A549 (cell line): Measurements from ENCODE around the gene RAP1GAP2. TPM values are rescaled to one million over a fixed set of nuclear protein-coding genes. Genes with fewer than 3 reads are reported as not detected.

ENCODE experiments used
- ATAC-seq, 2 experiments: fragments of 200-7000 bp in 1 of 2; fragments of >200 bp in 1 of 2; cut with Nextera tagmentation in 1 of 2; cut with Tn5 transposase in 1 of 2; 3 replicates each; pipeline versions ENCODE4 v1.8.0 to v1.9.1; 2018 to 2020; ENCODE audit warnings: mild to moderate bottlenecking in 1 of 2, moderate library complexity in 1 of 2
- CTCF ChIA-PET: fragments of 300-600 bp; sonication (Branson Sonifier 250); formaldehyde crosslinking; extraction: SDS; loops from one replicate; lab custom pipeline; 2021; ENCODE audit warnings: antibody characterized with exemption, inconsistent platforms; lab: Yijun Ruan, JAX
- POLR2A ChIA-PET: fragments of 350-600 bp; formaldehyde crosslinking; extraction: SDS; loops from one replicate; lab custom pipeline; 2021; ENCODE audit warnings: antibody characterized with exemption, inconsistent platforms; lab: Yijun Ruan, JAX
- DNase-seq, 2 experiments: peaks; one replicate each; pipeline versions ENCODE4 v3.0.0 to v3.0.0-alpha.2; 2011 to 2016; ENCODE audit warnings: low read depth in 1 of 2, low spot score in 1 of 2
- FAIRE-seq: peaks from 2 replicates; lab custom pipeline; 2011; peaks lifted over from hg19 to GRCh38; lab: Jason Lieb, UNC
- H3K27ac ChIP-seq, 2 experiments: fragments of >200 bp; sonication (Bioruptor Twin); formaldehyde crosslinking; 3 replicates each; pipeline ENCODE4 v1.5.1; 2016 to 2017
- H3K4me1 ChIP-seq: fragments of >200 bp; sonication (Bioruptor Twin); formaldehyde crosslinking; 3 replicates; pipeline ENCODE4 v1.6.1; 2016
- H3K4me2 ChIP-seq: fragments of >200 bp; sonication (Bioruptor Twin); formaldehyde crosslinking; 3 replicates; pipeline ENCODE4 v1.6.1; 2016
- H3K4me3 ChIP-seq: fragments of >200 bp; sonication (Bioruptor Twin); formaldehyde crosslinking; 3 replicates; pipeline ENCODE4 v1.5.1; 2016
- H3K9me3 ChIP-seq: fragments of >200 bp; sonication (Bioruptor Twin); formaldehyde crosslinking; 3 replicates; pipeline ENCODE4 v1.6.1; 2016
- BCL3 ChIP-seq: fragments of >200 bp; sonication (Bioruptor Twin); formaldehyde crosslinking; IDR thresholded peaks from 3 replicates; pipeline ENCODE4 v1.6.1; 2016
- CBX8 ChIP-seq: fragments of 200-600 bp; sonication (generic); IDR thresholded peaks from 2 replicates; pipeline ENCODE4 v1.6.1; 2016
- CEBPB ChIP-seq, 2 experiments: fragments of >200 bp in 1 of 2; sonication (Bioruptor Twin) in 1 of 2; formaldehyde crosslinking in 1 of 2; IDR thresholded peaks; 2 replicates each; pipeline ENCODE4 v1.6.1; 2012 to 2016
- CHD4 ChIP-seq: fragments of 200-600 bp; sonication (generic); IDR thresholded peaks from 2 replicates; pipeline ENCODE4 v1.6.1; 2016; ENCODE audit warnings: antibody characterized with exemption, mild to moderate bottlenecking, borderline replicate concordance
- E2F6 ChIP-seq: IDR thresholded peaks from 2 replicates; pipeline ENCODE4 v1.6.1; 2012; ENCODE audit warnings: low read depth, borderline replicate concordance
- EHF ChIP-seq: fragments of 250-450 bp; sonication (Bioruptor Pico); IDR thresholded peaks from 2 replicates; pipeline ENCODE4 v1.5.0; 2020; ENCODE audit warnings: mild to moderate bottlenecking
- ELK1 ChIP-seq: fragments of 150-350 bp; IDR thresholded peaks from 2 replicates; pipeline ENCODE4 v1.6.1; 2014; ENCODE audit warnings: low read depth, mild to moderate bottlenecking, low read length
- EP300 ChIP-seq, 2 experiments: fragments of >200 bp; sonication (Bioruptor Twin); formaldehyde crosslinking; IDR thresholded peaks; 2 replicates in 1 of 2; 3 replicates in 1 of 2; pipeline ENCODE4 v1.6.1; 2016 to 2017
- ESRRA ChIP-seq: fragments of 150-350 bp; IDR thresholded peaks from 2 replicates; pipeline ENCODE4 v1.6.1; 2014; ENCODE audit warnings: mild to moderate bottlenecking, low read length, borderline replicate concordance
- FOSL2 ChIP-seq, 2 experiments: fragments of 450-650 bp in 1 of 2; fragments of >200 bp in 1 of 2; sonication (Bioruptor Twin) in 1 of 2; formaldehyde crosslinking; IDR thresholded peaks; 2 replicates each; pipeline versions ENCODE4 v1.5.0 to v1.6.1; 2016 to 2020; ENCODE audit warnings: mild to moderate bottlenecking in 1 of 2, moderate library complexity in 1 of 2
- FOXS1 ChIP-seq: fragments of 250-450 bp; sonication (Bioruptor Pico); IDR thresholded peaks from 2 replicates; pipeline ENCODE4 v1.5.0; 2020; ENCODE audit warnings: mild to moderate bottlenecking, moderate library complexity
- GATA3 ChIP-seq: IDR thresholded peaks from 2 replicates; pipeline ENCODE4 v1.6.1; 2012; ENCODE audit warnings: borderline replicate concordance
- HES2 ChIP-seq: fragments of >200 bp; sonication (Bioruptor Twin); formaldehyde crosslinking; IDR thresholded peaks from 2 replicates; pipeline ENCODE4 v1.6.1; 2016
- HEYL ChIP-seq: fragments of 250-450 bp; sonication (Bioruptor Pico); IDR thresholded peaks from 2 replicates; pipeline ENCODE4 v1.8.0; 2021; ENCODE audit warnings: mild to moderate bottlenecking, moderate library complexity
- HMGXB4 ChIP-seq: fragments of 250-450 bp; sonication (Bioruptor Pico); IDR thresholded peaks from 2 replicates; pipeline ENCODE4 v1.5.0; 2021; ENCODE audit warnings: mild to moderate bottlenecking, moderate library complexity, borderline replicate concordance
- JUNB ChIP-seq: fragments of >200 bp; sonication (Bioruptor Twin); formaldehyde crosslinking; IDR thresholded peaks from 2 replicates; pipeline ENCODE4 v1.6.1; 2016
- MAX ChIP-seq: IDR thresholded peaks from 2 replicates; pipeline ENCODE4 v1.6.1; 2012
- MYC ChIP-seq: IDR thresholded peaks from 2 replicates; pipeline ENCODE4 v1.6.1; 2012; ENCODE audit warnings: mild to moderate bottlenecking, inconsistent platforms, low read length, improper control_type of control experiment, borderline replicate concordance
- NFE2L2 ChIP-seq: fragments of 150-350 bp; conservative IDR thresholded peaks from 2 replicates; pipeline ENCODE4 v1.6.1; 2014; ENCODE audit warnings: low read length
- NPAS2 ChIP-seq: fragments of 250-450 bp; sonication (Bioruptor Pico); IDR thresholded peaks from 2 replicates; pipeline ENCODE4 v1.8.0; 2022; ENCODE audit warnings: mild to moderate bottlenecking, moderate library complexity, borderline replicate concordance
- NR3C1 ChIP-seq: fragments of >200 bp; sonication (Bioruptor Twin); formaldehyde crosslinking; IDR thresholded peaks from 3 replicates; pipeline ENCODE4 v1.6.1; 2017
- POLR2A ChIP-seq: IDR thresholded peaks from 2 replicates; pipeline ENCODE4 v1.6.1; 2012; ENCODE audit warnings: mild to moderate bottlenecking, low read length
- RARB ChIP-seq: fragments of 250-450 bp; sonication (Bioruptor Pico); IDR thresholded peaks from 2 replicates; pipeline ENCODE4 v1.8.0; 2021; ENCODE audit warnings: mild to moderate bottlenecking, moderate library complexity
- RCOR1 ChIP-seq: fragments of 150-350 bp; IDR thresholded peaks from 2 replicates; pipeline ENCODE4 v1.6.1; 2014; ENCODE audit warnings: antibody characterized with exemption, low read length, low read depth
- RFX5 ChIP-seq: fragments of 450-650 bp; IDR thresholded peaks from 2 replicates; pipeline ENCODE4 v1.7.1; 2014; ENCODE audit warnings: antibody characterized with exemption, mild to moderate bottlenecking, moderate library complexity
- RNF2 ChIP-seq: fragments of 200-600 bp; sonication (generic); IDR thresholded peaks from 2 replicates; pipeline ENCODE4 v1.6.1; 2016; ENCODE audit warnings: low read depth, mild to moderate bottlenecking, antibody characterized with exemption, moderate library complexity, borderline replicate concordance
- SMC3 ChIP-seq: fragments of >200 bp; sonication (Bioruptor Twin); formaldehyde crosslinking; IDR thresholded peaks from 3 replicates; pipeline ENCODE4 v1.6.1; 2018; ENCODE audit warnings: inconsistent platforms
- TFCP2L1 ChIP-seq: fragments of 250-450 bp; sonication (Bioruptor Pico); IDR thresholded peaks from 2 replicates; pipeline ENCODE4 v1.5.0; 2021; ENCODE audit warnings: mild to moderate bottlenecking
- ZC3H11A ChIP-seq: fragments of 450-650 bp; IDR thresholded peaks from 2 replicates; pipeline ENCODE4 v1.6.1; 2014; ENCODE audit warnings: antibody characterized with exemption, mild to moderate bottlenecking
- ZFP36 ChIP-seq: fragments of 450-650 bp; IDR thresholded peaks from 2 replicates; pipeline ENCODE4 v1.6.1; 2014; ENCODE audit warnings: borderline replicate concordance; ENCODE audit not compliant: partially characterized antibody
- ZSCAN20 ChIP-seq: fragments of 250-450 bp; sonication (Bioruptor Pico); IDR thresholded peaks from 2 replicates; pipeline ENCODE4 v1.8.0; 2022; ENCODE audit warnings: mild to moderate bottlenecking, moderate library complexity
- WGBS: methylation state at CpG from one replicate; pipeline ENCODE4 v1.1.6; 2017; ENCODE audit errors: missing lambda C conversion rate; 5-methylcytosine and 5-hydroxymethylcytosine counted together
- polyA plus RNA-seq, 4 experiments: library from polyadenylated mRNA; depleted of rRNA in 3 of 4; stranded (reverse); fragments of >200 nt; fragmentation: RNase III in 1 of 4; extraction: RNeasy Plus Mini Kit Qiagen cat#74134 plus additional on column Dnase treatment in 1 of 4; gene quantifications; 2 replicates in 3 of 4; 3 replicates in 1 of 4; pipeline ENCODE4 v1.2.3, GENCODE V29; 2011 to 2017

Gene RAP1GAP2
- polyA plus RNA-seq, 2 of the 4 experiments (the other 2 are of a cell fraction) = 8.3 to 20.8 TPM

GRCh38 chr17:2842464-2842863, 46.2 kb downstream of the RAP1GAP2 start:
- ChIA-PET CTCF (interaction anchor here (0.6 to 14.9 kb wide), 4 partner anchors 8 to 170 kb away, joined by 3 to 550 read pairs (median 4); no protein-coding TSS in a partner anchor), POLR2A (no interaction called here)

GRCh38 chr17:2844416-2844815, 48.2 kb downstream of the RAP1GAP2 start:
- DNase-seq = peak; percentile 76 to 96
- under 1% methylated on average over 6 of the region's 6 CpGs for WGBS
- ChIA-PET CTCF (interaction anchor here (0.8 to 14.9 kb wide), 14 partner anchors 10 to 204 kb away, joined by 3 to 550 read pairs (median 4); no protein-coding TSS in a partner anchor), POLR2A (interaction anchor here (1.0 to 1.1 kb wide), 2 partner anchors 19 to 204 kb away, joined by 3 read pairs; no protein-coding TSS in a partner anchor)
- H3K27ac ChIP-seq = peak overlapping the region; percentile 70 to 84
- H3K4me2 ChIP-seq = peak overlapping the region; percentile 60
- peak; percentile 85 to 86 for ATAC-seq
- H3K9me3 ChIP-seq = no peaks in the 10 kb centered on the region
- no peak overlapping the region for H3K4me3 ChIP-seq
- peak; percentile 97 for FAIRE-seq
- peaks cover 46% of the 10 kb centered on the region for H3K4me1 ChIP-seq
- TF ChIP-seq FOSL2 (IDR thresholded peaks at IDR 0.05) (no peak), FOSL2 (CRISPR knock-in tag; IDR thresholded peaks at IDR 0.05) (peak; percentile 88), POLR2A (no peak), ZFP36 (no peak), SMC3 (0 out of 3 replicates have a peak, but pooled peaks have one; percentile 15), NR3C1 (no peak), GATA3 (peak; percentile 76; the same call in 1 of the 2 replicates), HMGXB4 (CRISPR knock-in tag) (no peak), CEBPB (IDR thresholded peaks at IDR 0.05) (peak in 1 of 2 experiments; percentile 65; a peak in 2 of 4 replicates), MAX (peak; percentile 77), ELK1 (no peak), ZSCAN20 (no peak), RCOR1 (no peak), FOXS1 (CRISPR knock-in tag) (no peak), EP300 (IDR thresholded peaks at IDR 0.05) (peak; percentile 50 to 58; a peak in 2 of 5 replicates), CBX8 (no peak), EHF (no peak), MYC (peak; percentile 31; the same call in 1 of the 2 replicates), CHD4 (no peak), BCL3 (no peak), NPAS2 (no peak), RARB (CRISPR knock-in tag) (no peak), HES2 (no peak), JUNB (peak; percentile 57)

More at GRCh38 chr17:2842464-2842863, 46.2 kb downstream of the RAP1GAP2 start:
- no peak overlapping the region for H3K4me3 ChIP-seq
- peaks cover 31% of the 10 kb centered on the region for H3K4me1 ChIP-seq
- no peaks in the 10 kb centered on the region for H3K9me3 ChIP-seq
- peak overlapping the region; percentile 46 to 60; a peak in 5 of 6 replicates for H3K27ac ChIP-seq
- ATAC-seq (no peak), DNase-seq (no peak), FAIRE-seq (no peak)
- TF ChIP-seq HEYL (CRISPR knock-in tag) (no peak), E2F6 (no peak), GATA3 (no peak), RCOR1 (no peak), FOXS1 (CRISPR knock-in tag) (no peak), MYC (no peak), RFX5 (no peak), BCL3 (no peak), NFE2L2 (no peak), CBX8 (no peak), ESRRA (no peak), ZSCAN20 (no peak), RNF2 (no peak), TFCP2L1 (CRISPR knock-in tag) (no peak), ZC3H11A (no peak)
- 93% methylated on average over 10 of the region's 10 CpGs for WGBS
- no peak overlapping the region for H3K4me2 ChIP-seq
